ENCODE results near the gene TENM3. TPM values are rescaled to one million over a fixed set of nuclear protein-coding genes. Genes with fewer than 3 reads are reported as not detected.

Gene TENM3
- total RNA-seq, 1 donor: 24.2 TPM

DNA sequence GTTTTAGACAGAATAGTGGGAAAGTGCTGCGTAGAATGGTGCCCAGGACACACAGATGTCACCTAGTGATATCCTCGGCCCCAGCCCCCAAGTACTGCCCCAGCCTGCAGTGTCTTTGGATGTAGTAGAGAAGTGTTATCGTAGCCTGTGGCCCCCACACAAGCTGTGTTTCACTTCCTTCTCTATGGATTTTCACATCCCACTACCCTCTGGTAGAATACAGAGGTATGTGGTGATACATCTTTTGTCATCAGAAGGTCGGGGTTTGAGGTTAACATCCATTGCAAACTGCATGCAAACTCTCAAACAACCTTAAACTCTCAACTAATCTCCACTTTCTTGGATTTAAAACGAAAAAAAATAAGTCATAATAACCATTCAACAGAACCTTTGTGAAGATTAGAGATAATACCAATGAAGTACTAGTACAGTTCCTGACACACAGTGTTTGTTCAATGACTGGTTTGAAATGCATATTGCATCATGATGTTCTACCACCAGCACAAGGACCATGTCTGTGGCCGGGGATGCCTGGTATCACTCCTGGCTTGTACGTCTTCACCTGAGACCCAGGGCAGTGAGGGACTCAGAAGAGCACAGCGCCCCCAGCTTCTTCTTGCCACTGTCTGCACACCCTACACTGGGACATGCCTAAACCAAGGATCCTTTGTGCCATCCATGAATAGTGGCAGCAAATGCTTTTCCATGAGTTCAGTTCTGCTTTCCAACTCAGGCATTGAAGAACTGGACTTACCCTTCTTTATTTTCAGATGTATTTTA is 406.7 kb downstream of the TENM3 start:
- DNase-seq (ENCODE audit: low read depth): no peak
- TF ChIP-seq, protein P1, sequence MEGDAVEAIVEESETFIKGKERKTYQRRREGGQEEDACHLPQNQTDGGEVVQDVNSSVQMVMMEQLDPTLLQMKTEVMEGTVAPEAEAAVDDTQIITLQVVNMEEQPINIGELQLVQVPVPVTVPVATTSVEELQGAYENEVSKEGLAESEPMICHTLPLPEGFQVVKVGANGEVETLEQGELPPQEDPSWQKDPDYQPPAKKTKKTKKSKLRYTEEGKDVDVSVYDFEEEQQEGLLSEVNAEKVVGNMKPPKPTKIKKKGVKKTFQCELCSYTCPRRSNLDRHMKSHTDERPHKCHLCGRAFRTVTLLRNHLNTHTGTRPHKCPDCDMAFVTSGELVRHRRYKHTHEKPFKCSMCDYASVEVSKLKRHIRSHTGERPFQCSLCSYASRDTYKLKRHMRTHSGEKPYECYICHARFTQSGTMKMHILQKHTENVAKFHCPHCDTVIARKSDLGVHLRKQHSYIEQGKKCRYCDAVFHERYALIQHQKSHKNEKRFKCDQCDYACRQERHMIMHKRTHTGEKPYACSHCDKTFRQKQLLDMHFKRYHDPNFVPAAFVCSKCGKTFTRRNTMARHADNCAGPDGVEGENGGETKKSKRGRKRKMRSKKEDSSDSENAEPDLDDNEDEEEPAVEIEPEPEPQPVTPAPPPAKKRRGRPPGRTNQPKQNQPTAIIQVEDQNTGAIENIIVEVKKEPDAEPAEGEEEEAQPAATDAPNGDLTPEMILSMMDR (IDR thresholded peaks at IDR 0.05; ENCODE audit: insufficient read depth, low read depth, low read length): no peak
- H3K4me3 ChIP-seq (ENCODE audit: low read depth, low read length): no peak overlapping the region

DNA sequence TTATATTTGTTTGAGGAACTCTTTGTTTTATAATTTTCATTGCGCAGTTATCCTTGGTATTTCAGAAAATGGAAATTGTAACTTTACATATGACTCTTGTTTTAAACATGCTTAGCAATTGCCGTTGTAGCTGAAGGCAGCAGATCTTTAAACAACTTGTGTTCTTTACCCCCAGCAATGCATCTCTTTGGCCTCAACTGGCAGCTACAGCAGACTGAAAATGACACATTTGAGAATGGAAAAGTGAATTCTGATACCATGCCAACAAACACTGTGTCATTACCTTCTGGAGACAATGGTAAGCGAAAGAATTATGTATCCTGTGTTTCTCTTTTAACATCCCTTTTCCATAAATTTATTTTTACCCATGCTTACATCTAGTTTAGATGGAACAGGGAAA is 410.4 kb downstream of the TENM3 start:
- no peak overlapping the region for H3K4me3 ChIP-seq (ENCODE audit: low read depth, low read length)
- DNase-seq (ENCODE audit: low read depth): no peak
- TF ChIP-seq, protein P1 (IDR thresholded peaks at IDR 0.05; ENCODE audit: insufficient read depth, low read depth, low read length): no peak

DNA sequence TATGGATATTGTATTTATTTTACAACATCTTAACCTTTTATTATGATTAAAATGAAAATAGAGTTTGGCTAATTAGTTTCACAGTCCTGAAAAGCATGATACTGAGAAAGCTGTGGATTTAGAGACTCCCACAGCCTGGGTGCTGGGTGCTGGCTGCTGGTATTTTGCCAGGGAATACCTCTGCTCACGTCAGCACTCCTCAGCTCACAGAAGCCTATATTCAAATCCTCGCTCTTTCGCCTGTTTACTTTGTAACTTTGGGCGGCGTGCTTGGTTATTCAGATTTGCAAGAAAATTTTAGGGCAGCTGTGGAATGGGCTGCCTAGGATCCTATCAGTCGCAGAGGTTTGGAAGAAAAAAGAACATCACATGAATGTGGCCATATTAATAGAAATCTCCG is 412.1 kb downstream of the TENM3 start:
- DNase-seq (ENCODE audit: low read depth): no peak
- no peak overlapping the region for H3K4me3 ChIP-seq (ENCODE audit: low read depth, low read length)
- TF ChIP-seq, protein P1 (IDR thresholded peaks at IDR 0.05; ENCODE audit: insufficient read depth, low read depth, low read length): no peak

DNA sequence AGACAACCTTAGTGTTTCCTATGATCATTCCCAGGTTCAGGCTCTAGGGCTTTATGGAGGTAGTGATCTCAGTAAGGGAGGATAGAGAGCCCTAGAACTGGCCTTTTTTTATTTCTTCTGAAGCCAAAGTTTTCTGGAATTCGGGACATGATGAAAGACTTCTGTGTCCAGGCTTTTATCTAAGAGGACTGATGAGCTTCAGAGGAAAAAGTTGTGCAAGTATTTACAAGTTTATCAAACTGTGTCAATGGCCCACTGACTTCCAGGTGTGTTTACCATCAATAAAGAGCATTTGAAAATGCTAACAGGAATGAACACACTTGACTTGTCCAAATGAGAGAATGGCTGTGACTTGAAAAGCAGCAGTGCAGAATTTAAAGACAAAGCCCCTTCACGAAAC is 419.3 kb downstream of the TENM3 start:
- TF ChIP-seq, protein P1 (IDR thresholded peaks at IDR 0.05; ENCODE audit: insufficient read depth, low read depth, low read length): no peak
- no peak for DNase-seq (ENCODE audit: low read depth)
- H3K4me3 ChIP-seq (ENCODE audit: low read depth, low read length): no peak overlapping the region

DNA sequence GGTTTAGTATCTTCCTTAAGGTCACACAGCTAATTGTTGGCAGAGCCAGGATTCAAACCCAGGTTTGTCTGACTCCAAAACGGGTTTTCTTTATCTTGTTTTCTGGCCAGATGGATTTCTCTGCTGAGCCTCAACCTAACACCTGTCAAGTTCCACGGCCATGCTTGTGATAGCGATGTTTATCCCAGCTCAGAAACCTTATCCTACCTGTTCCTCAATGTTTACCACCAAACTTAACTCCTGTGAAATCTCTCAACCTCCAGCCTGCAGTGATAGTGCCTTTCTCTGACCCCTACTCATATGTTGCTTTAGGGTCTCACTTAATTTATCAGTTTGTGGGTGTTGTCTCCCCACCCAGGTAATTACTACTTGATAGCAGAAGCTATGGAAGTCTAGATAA is 428.0 kb downstream of the TENM3 start:
- TF ChIP-seq, protein P1 (IDR thresholded peaks at IDR 0.05; ENCODE audit: insufficient read depth, low read depth, low read length): no peak
- H3K4me3 ChIP-seq (ENCODE audit: low read depth, low read length): no peak overlapping the region
- no peak for DNase-seq (ENCODE audit: low read depth)

DNA sequence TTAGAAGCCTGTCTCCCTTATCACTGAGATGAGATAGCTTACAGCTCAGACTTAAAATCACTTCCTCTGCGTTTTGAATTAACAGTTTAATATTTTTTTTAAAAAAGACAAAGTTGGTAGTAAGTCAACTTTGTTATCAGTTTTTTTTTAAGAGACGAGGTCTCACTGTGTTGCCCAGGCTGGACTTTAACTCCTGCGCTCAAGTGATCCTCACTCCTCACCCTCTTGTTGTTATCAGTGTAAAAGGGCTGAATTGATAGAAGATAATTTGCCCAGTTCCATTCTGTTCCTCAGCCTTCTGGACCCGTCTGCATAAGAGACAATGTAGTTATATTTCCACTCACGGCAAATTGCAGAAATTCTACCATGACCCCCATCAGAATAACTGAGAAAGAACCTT is 428.5 kb downstream of the TENM3 start:
- DNase-seq (ENCODE audit: low read depth): no peak
- TF ChIP-seq, protein P1 (IDR thresholded peaks at IDR 0.05; ENCODE audit: insufficient read depth, low read depth, low read length): no peak
- H3K4me3 ChIP-seq (ENCODE audit: low read depth, low read length): no peak overlapping the region

DNA sequence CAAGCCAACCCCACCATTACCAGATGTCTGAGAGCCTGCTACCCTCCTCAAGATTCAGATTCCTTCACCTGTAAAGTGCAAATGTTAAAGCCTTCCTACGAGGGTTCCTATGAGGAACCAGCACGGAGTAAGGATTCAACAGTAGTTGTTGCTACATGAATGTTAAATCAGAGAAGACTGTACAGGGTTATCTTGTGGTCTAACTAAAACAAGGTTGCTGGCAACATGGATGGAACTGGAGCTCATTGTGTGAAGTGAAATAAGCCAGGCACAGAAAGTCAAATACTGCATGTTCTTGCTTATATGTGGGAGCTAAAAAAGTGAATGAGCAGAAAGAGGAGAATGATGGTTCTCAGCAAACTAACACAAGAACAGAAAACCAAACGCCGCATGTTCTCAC is 435.4 kb downstream of the TENM3 start:
- TF ChIP-seq, protein P1 (IDR thresholded peaks at IDR 0.05; ENCODE audit: insufficient read depth, low read depth, low read length): no peak
- no peak overlapping the region for H3K4me3 ChIP-seq (ENCODE audit: low read depth, low read length)
- DNase-seq (ENCODE audit: low read depth): no peak
